SK-N-SH treated with all-trans-retinoic acid at 6 μM for 48 hours (cell line): ENCODE data around the gene LAMTOR1.

Experiments
- CSRNP3 ChIP-seq: fragments of 250-450 bp; sonication (Bioruptor Pico); IDR thresholded peaks from 2 replicates; pipeline ENCODE4 v1.5.1; 2021; ENCODE audit warnings: mild to moderate bottlenecking, moderate library complexity
- ESRRG ChIP-seq: fragments of 250-450 bp; sonication (Bioruptor Pico); IDR thresholded peaks from 2 replicates; pipeline ENCODE4 v1.6.1; 2021; ENCODE audit warnings: mild to moderate bottlenecking
- OSR1 ChIP-seq: fragments of 250-450 bp; sonication (Bioruptor Pico); IDR thresholded peaks from 2 replicates; pipeline ENCODE4 v1.8.0; 2022; ENCODE audit warnings: moderate library complexity, mild to moderate bottlenecking, inconsistent platforms
- POU6F1 ChIP-seq: fragments of 250-450 bp; sonication (Bioruptor Pico); IDR thresholded peaks from 2 replicates; pipeline ENCODE4 v1.8.0; 2021; ENCODE audit warnings: low read depth, mild to moderate bottlenecking, moderate library complexity, borderline replicate concordance
- TCF4 ChIP-seq: fragments of 250-450 bp; sonication (Bioruptor Pico); IDR thresholded peaks from 2 replicates; pipeline ENCODE4 v1.8.0; 2021; ENCODE audit warnings: mild to moderate bottlenecking, moderate library complexity, borderline replicate concordance
- ZNF8 ChIP-seq: fragments of 450-650 bp; formaldehyde crosslinking; IDR thresholded peaks from 2 replicates; pipeline ENCODE4 v1.5.0; 2020; ENCODE audit warnings: mild to moderate bottlenecking, moderate library complexity
- TF ChIP-seq, protein P1 (sequence below): fragments of 250-450 bp; sonication (Bioruptor Pico); IDR thresholded peaks from 2 replicates; pipeline ENCODE4 v1.5.1; 2020; ENCODE audit warnings: low read depth, mild to moderate bottlenecking, moderate library complexity
- TF ChIP-seq, protein P2 (sequence below): fragments of 250-450 bp; sonication (Bioruptor Pico); IDR thresholded peaks from 2 replicates; pipeline ENCODE4 v1.5.0; 2020; ENCODE audit warnings: mild to moderate bottlenecking, moderate library complexity

GRCh38 chr11:72129381-72129780 lies 26.3 kb upstream of the LAMTOR1 start:
- TF ChIP-seq ZNF8 (CRISPR knock-in tag) (no peak), OSR1 (CRISPR knock-in tag) (no peak), TCF4 (CRISPR knock-in tag) (no peak), ESRRG (CRISPR knock-in tag) (no peak), CSRNP3 (CRISPR knock-in tag) (no peak), POU6F1 (CRISPR knock-in tag) (no peak)
- TF ChIP-seq, protein P1, sequence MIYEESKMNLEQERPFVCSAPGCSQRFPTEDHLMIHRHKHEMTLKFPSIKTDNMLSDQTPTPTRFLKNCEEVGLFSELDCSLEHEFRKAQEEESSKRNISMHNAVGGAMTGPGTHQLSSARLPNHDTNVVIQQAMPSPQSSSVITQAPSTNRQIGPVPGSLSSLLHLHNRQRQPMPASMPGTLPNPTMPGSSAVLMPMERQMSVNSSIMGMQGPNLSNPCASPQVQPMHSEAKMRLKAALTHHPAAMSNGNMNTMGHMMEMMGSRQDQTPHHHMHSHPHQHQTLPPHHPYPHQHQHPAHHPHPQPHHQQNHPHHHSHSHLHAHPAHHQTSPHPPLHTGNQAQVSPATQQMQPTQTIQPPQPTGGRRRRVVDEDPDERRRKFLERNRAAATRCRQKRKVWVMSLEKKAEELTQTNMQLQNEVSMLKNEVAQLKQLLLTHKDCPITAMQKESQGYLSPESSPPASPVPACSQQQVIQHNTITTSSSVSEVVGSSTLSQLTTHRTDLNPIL, result no peak
- TF ChIP-seq, protein P2, sequence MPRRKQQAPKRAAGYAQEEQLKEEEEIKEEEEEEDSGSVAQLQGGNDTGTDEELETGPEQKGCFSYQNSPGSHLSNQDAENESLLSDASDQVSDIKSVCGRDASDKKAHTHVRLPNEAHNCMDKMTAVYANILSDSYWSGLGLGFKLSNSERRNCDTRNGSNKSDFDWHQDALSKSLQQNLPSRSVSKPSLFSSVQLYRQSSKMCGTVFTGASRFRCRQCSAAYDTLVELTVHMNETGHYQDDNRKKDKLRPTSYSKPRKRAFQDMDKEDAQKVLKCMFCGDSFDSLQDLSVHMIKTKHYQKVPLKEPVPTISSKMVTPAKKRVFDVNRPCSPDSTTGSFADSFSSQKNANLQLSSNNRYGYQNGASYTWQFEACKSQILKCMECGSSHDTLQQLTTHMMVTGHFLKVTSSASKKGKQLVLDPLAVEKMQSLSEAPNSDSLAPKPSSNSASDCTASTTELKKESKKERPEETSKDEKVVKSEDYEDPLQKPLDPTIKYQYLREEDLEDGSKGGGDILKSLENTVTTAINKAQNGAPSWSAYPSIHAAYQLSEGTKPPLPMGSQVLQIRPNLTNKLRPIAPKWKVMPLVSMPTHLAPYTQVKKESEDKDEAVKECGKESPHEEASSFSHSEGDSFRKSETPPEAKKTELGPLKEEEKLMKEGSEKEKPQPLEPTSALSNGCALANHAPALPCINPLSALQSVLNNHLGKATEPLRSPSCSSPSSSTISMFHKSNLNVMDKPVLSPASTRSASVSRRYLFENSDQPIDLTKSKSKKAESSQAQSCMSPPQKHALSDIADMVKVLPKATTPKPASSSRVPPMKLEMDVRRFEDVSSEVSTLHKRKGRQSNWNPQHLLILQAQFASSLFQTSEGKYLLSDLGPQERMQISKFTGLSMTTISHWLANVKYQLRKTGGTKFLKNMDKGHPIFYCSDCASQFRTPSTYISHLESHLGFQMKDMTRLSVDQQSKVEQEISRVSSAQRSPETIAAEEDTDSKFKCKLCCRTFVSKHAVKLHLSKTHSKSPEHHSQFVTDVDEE (CRISPR knock-in tag), result no peak
